K562 (cell line): ENCODE measurements around the gene GPATCH11. TPM values are rescaled to one million over a fixed set of nuclear protein-coding genes. Genes with fewer than 3 reads are reported as not detected.

Experiments
- ARID2 ChIP-seq: fragments of 450-650 bp; IDR thresholded peaks from 2 replicates; pipeline ENCODE4 v1.6.1; 2017; ENCODE audit warnings: antibody characterized with exemption, mild to moderate bottlenecking
- BRCA1 ChIP-seq, 2 experiments: fragments of 450-650 bp in 1 of 2; sonication (generic) in 1 of 2; formaldehyde crosslinking in 1 of 2; IDR thresholded peaks; 2 replicates each; pipeline versions ENCODE4 v1.5.0 to v1.6.1; 2017 to 2020; ENCODE audit warnings: mild to moderate bottlenecking in 1 of 2, missing genetic modification reagents in 1 of 2
- HNRNPUL1 ChIP-seq: fragments of 200-400 bp; formaldehyde crosslinking; IDR thresholded peaks from 2 replicates; pipeline ENCODE4 v1.6.1; 2017; ENCODE audit warnings: low read length
- SMAD4 ChIP-seq: fragments of 250-450 bp; sonication (Bioruptor Pico); conservative IDR thresholded peaks from 2 replicates; pipeline ENCODE4 v1.8.0; 2021; ENCODE audit warnings: inconsistent platforms, mild to moderate bottlenecking, moderate library complexity
- ZNF384 ChIP-seq: IDR thresholded peaks from 2 replicates; pipeline ENCODE4 v1.6.1; 2012; ENCODE audit warnings: low read depth, low read length, improper control_type of control experiment
- ZNF589 ChIP-seq: fragments of 200-800 bp; sonication (Bioruptor generic); IDR thresholded peaks from 2 replicates; pipeline ENCODE4 v1.6.1; 2016; ENCODE audit warnings: low read depth, missing genetic modification characterization, missing compliant biosample characterization
- ZNF644 ChIP-seq: fragments of 200-800 bp; sonication (Bioruptor generic); IDR thresholded peaks from 2 replicates; pipeline ENCODE4 v1.6.1; 2016; ENCODE audit warnings: low read depth, missing genetic modification characterization, missing compliant biosample characterization
- ZNF699 ChIP-seq: fragments of 250-450 bp; sonication (Bioruptor Pico); IDR thresholded peaks from 2 replicates; pipeline ENCODE4 v1.8.0; 2021; ENCODE audit warnings: mild to moderate bottlenecking, moderate library complexity; ENCODE audit not compliant: insufficient replicate concordance
- ZSCAN29 ChIP-seq: fragments of 450-650 bp; IDR thresholded peaks from 2 replicates; pipeline ENCODE4 v1.6.1; 2017
- polyA plus RNA-seq, 8 experiments: library from polyadenylated mRNA; depleted of rRNA in 4 of 8; stranded (reverse) in 5 of 8; unstranded in 3 of 8; fragments of >200 nt; fragmentation: Nextera tagmentation in 2 of 8; fragmentation: Illumina TruSeq in 1 of 8; extraction: Ambion mirVana in 2 of 8; extraction: Trizol in 1 of 8; gene quantifications; 2 replicates each; pipeline versions ENCODE4 v1.2.1 to v1.2.3, GENCODE V29; 2011 to 2014; ENCODE audit warnings: inconsistent platforms in 1 of 8, missing spikeins in 1 of 8
- total RNA-seq, 7 experiments: library from RNA; depleted of rRNA in 6 of 7; stranded (reverse); fragments of >200 nt in 6 of 7; fragmentation: Illumina TruSeq in 2 of 7; extraction: Trizol in 2 of 7; gene quantifications; 2 replicates each; pipeline versions ENCODE4 v1.2.1 to v1.2.3, GENCODE V29; 2011 to 2021; ENCODE audit warnings: low replicate concordance in 1 of 7
- TF ChIP-seq, protein P1 (sequence below): fragments of 450-650 bp; IDR thresholded peaks from 2 replicates; pipeline ENCODE4 v1.6.1; 2016; ENCODE audit warnings: low read depth
- TF ChIP-seq, protein P2 (sequence below): IDR thresholded peaks from 3 replicates; pipeline ENCODE4 v1.6.1; 2011; ENCODE audit warnings: borderline replicate concordance, mild to moderate bottlenecking, moderate library complexity; ENCODE audit not compliant: insufficient read length; ENCODE audit errors: extremely low read depth
- TF ChIP-seq, protein P3 (sequence below): IDR thresholded peaks from 2 replicates; pipeline ENCODE4 v1.6.1; 2016; ENCODE audit warnings: missing genetic modification characterization, missing compliant biosample characterization
- TF ChIP-seq, protein P4 (sequence below): fragments of 250-450 bp; sonication (Bioruptor Pico); IDR thresholded peaks from 2 replicates; pipeline ENCODE4 v1.9.0; 2021; ENCODE audit warnings: mild to moderate bottlenecking

GPATCH11 gene
- total and polyA plus RNA-seq, 9 of the 15 experiments (the other 6 are each of a cell fraction or from before 2014, with no cell fraction given), result 7.9 to 23.9 (median 15.2) TPM

DNA sequence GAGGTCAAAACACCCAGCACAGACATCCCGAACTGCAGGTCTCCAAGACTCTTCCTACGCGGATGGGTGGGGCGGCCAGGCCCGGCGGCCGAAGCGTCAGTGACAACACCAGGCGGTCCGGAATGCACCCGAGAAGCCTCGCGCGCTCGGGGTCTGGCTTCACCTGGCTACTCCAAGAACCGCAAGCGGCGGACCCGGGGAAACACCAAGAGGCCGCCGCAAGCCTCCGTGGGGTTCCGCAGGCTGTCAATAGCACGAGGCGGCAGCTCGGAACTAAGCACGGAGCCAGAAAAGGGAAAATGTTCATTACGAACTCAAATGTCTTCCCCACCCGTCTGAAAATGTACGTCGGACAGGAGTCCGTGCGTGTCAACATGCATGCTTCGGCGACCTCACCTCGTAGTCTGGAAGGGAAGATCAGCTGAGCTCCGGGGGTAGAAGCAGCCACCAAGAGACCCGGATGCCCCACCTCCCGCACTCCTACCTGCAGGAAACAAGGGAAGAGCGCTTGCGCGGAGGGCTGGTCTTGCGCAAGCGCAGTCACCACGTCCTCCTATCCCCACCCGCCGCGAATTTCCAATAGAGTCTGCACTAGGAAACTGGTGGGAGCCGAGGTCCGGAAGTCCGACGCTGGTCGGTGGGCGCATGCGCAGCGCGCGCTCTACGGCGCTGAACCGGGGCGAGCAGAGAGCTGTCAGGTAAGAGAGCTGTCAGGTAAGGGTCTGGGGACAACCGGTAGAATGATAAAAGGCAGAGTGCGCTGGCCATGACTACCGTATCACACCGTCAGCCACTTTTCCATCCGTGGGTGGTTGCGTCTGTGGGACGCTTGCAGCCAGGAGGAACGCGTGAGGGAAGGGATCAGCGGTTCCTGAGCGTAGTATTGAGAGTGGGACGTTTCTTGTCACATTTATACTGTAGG, at the start of gene GPATCH11, which contains the start of gene HEATR5B (continued):
- TF ChIP-seq SMAD4 (CRISPR knock-in tag), result 0 out of 2 replicates have a peak, but pooled peaks have one; percentile 17
- no peak for TF ChIP-seq ZNF384
- TF ChIP-seq, protein P1, sequence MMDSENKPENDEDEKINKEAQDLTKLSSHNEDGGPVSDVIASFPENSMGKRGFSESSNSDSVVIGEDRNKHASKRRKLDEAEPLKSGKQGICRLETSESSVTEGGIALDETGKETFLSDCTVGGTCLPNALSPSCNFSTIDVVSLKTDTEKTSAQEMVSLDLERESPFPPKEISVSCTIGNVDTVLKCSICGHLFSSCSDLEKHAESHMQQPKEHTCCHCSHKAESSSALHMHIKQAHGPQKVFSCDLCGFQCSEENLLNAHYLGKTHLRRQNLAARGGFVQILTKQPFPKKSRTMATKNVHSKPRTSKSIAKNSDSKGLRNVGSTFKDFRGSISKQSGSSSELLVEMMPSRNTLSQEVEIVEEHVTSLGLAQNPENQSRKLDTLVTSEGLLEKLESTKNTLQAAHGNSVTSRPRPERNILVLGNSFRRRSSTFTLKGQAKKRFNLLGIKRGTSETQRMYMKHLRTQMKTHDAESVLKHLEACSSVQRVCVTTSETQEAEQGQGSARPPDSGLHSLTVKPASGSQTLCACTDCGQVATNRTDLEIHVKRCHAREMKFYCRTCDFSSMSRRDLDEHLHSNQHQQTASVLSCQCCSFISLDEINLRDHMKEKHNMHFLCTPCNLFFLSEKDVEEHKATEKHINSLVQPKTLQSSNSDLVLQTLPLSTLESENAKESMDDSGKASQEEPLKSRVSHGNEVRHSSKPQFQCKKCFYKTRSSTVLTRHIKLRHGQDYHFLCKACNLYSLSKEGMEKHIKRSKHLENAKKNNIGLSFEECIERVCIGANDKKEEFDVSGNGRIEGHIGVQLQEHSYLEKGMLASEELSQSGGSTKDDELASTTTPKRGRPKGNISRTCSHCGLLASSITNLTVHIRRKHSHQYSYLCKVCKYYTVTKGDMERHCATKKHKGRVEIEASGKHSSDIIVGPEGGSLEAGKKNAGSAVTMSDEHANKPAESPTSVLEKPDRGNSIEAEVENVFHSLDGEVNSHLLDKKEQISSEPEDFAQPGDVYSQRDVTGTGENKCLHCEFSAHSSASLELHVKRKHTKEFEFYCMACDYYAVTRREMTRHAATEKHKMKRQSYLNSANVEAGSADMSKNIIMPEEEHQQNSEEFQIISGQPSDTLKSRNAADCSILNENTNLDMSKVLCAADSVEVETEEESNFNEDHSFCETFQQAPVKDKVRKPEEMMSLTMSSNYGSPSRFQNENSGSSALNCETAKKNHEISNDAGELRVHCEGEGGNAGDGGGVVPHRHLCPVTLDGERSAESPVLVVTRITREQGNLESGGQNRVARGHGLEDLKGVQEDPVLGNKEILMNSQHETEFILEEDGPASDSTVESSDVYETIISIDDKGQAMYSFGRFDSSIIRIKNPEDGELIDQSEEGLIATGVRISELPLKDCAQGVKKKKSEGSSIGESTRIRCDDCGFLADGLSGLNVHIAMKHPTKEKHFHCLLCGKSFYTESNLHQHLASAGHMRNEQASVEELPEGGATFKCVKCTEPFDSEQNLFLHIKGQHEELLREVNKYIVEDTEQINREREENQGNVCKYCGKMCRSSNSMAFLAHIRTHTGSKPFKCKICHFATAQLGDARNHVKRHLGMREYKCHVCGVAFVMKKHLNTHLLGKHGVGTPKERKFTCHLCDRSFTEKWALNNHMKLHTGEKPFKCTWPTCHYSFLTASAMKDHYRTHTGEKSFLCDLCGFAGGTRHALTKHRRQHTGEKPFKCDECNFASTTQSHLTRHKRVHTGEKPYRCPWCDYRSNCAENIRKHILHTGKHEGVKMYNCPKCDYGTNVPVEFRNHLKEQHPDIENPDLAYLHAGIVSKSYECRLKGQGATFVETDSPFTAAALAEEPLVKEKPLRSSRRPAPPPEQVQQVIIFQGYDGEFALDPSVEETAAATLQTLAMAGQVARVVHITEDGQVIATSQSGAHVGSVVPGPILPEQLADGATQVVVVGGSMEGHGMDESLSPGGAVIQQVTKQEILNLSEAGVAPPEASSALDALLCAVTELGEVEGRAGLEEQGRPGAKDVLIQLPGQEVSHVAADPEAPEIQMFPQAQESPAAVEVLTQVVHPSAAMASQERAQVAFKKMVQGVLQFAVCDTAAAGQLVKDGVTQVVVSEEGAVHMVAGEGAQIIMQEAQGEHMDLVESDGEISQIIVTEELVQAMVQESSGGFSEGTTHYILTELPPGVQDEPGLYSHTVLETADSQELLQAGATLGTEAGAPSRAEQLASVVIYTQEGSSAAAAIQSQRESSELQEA, result no peak
- TF ChIP-seq ZSCAN29, result no peak
- TF ChIP-seq HNRNPUL1, result no peak
- TF ChIP-seq ZNF589 (CRISPR knock-in tag), result no peak
- no peak for TF ChIP-seq ZNF699
- TF ChIP-seq ARID2, result no peak
- TF ChIP-seq ZNF644 (tag), result no peak
- TF ChIP-seq, protein P2, sequence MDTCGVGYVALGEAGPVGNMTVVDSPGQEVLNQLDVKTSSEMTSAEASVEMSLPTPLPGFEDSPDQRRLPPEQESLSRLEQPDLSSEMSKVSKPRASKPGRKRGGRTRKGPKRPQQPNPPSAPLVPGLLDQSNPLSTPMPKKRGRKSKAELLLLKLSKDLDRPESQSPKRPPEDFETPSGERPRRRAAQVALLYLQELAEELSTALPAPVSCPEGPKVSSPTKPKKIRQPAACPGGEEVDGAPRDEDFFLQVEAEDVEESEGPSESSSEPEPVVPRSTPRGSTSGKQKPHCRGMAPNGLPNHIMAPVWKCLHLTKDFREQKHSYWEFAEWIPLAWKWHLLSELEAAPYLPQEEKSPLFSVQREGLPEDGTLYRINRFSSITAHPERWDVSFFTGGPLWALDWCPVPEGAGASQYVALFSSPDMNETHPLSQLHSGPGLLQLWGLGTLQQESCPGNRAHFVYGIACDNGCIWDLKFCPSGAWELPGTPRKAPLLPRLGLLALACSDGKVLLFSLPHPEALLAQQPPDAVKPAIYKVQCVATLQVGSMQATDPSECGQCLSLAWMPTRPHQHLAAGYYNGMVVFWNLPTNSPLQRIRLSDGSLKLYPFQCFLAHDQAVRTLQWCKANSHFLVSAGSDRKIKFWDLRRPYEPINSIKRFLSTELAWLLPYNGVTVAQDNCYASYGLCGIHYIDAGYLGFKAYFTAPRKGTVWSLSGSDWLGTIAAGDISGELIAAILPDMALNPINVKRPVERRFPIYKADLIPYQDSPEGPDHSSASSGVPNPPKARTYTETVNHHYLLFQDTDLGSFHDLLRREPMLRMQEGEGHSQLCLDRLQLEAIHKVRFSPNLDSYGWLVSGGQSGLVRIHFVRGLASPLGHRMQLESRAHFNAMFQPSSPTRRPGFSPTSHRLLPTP, result no peak
- TF ChIP-seq BRCA1 (IDR thresholded peaks at IDR 0.05), result no peak
- TF ChIP-seq BRCA1 (CRISPR knock-in tag; IDR thresholded peaks at IDR 0.05), result no peak
- TF ChIP-seq, protein P3, sequence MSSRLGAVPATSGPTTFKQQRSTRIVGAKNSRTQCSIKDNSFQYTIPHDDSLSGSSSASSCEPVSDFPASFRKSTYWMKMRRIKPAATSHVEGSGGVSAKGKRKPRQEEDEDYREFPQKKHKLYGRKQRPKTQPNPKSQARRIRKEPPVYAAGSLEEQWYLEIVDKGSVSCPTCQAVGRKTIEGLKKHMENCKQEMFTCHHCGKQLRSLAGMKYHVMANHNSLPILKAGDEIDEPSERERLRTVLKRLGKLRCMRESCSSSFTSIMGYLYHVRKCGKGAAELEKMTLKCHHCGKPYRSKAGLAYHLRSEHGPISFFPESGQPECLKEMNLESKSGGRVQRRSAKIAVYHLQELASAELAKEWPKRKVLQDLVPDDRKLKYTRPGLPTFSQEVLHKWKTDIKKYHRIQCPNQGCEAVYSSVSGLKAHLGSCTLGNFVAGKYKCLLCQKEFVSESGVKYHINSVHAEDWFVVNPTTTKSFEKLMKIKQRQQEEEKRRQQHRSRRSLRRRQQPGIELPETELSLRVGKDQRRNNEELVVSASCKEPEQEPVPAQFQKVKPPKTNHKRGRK (tag), result no peak
- TF ChIP-seq, protein P4, sequence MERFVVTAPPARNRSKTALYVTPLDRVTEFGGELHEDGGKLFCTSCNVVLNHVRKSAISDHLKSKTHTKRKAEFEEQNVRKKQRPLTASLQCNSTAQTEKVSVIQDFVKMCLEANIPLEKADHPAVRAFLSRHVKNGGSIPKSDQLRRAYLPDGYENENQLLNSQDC, result no peak
